IMR-90 (cell line): ENCODE data around the gene FAM219A. TPM values are rescaled to one million over a fixed set of nuclear protein-coding genes. Genes with fewer than 3 reads are reported as not detected.

ENCODE experiments used
- ATAC-seq: fragments of 200-7000 bp; cut with Tn5 transposase; 2 replicates; pipeline ENCODE4 v1.9.1; 2020; ENCODE audit warnings: low read depth, mild to moderate bottlenecking, moderate library complexity
- BruUV-seq: library from RNA; stranded (reverse); fragments of 400-500 nt; replicated peaks from 2 replicates; lab custom pipeline; 2021; lab: Mats Ljungman, UMichigan
- CTCF ChIA-PET: fragments of 300-600 bp; formaldehyde crosslinking; extraction: SDS; loops from one replicate; lab custom pipeline; 2021; ENCODE audit warnings: antibody characterized with exemption; lab: Yijun Ruan, JAX
- POLR2A ChIA-PET: fragments of 300-600 bp; sonication (Branson Sonifier 250); formaldehyde crosslinking; loops from one replicate; lab custom pipeline; 2022; ENCODE audit warnings: antibody characterized with exemption; ENCODE audit not compliant: unreplicated experiment; lab: Charles Lee
- DNase-seq: peaks from one replicate; pipeline ENCODE4 v3.0.0; 2013
- H2AFZ ChIP-seq: replicated peaks from 2 replicates; pipeline ENCODE3; 2013; ENCODE audit warnings: low read length, mild to moderate bottlenecking; ENCODE audit not compliant: poor library complexity
- H2AK5ac ChIP-seq: 2 replicates; pipeline ENCODE4 v1.6.1; 2013; ENCODE audit warnings: low read depth, low read length, inconsistent platforms
- H2AK9ac ChIP-seq: replicated peaks from 2 replicates; pipeline ENCODE3; 2013; ENCODE audit warnings: mild to moderate bottlenecking, low read depth, low read length, moderate library complexity; ENCODE audit not compliant: poor library complexity
- H2BK120ac ChIP-seq: 2 replicates; pipeline ENCODE4 v1.6.1; 2013; ENCODE audit warnings: low read depth, low read length, inconsistent platforms
- H2BK15ac ChIP-seq: 3 replicates; pipeline ENCODE4 v1.6.1; 2013; ENCODE audit warnings: low read depth, low read length, inconsistent platforms
- H2BK20ac ChIP-seq: 2 replicates; pipeline ENCODE4 v1.6.1; 2013; ENCODE audit warnings: low read depth, mild to moderate bottlenecking, inconsistent platforms, low read length, moderate library complexity
- H2BK5ac ChIP-seq: 2 replicates; pipeline ENCODE4 v1.6.1; 2013; ENCODE audit warnings: mild to moderate bottlenecking, low read depth, low read length, inconsistent platforms; ENCODE audit not compliant: poor library complexity, severe bottlenecking
- H3K14ac ChIP-seq: replicated peaks from 2 replicates; pipeline ENCODE4 v1.6.1; 2013; ENCODE audit warnings: low read depth, low read length, inconsistent platforms
- H3K18ac ChIP-seq: 2 replicates; pipeline ENCODE4 v1.6.1; 2013; ENCODE audit warnings: low read depth, low read length, control low read depth
- H3K23ac ChIP-seq: 2 replicates; pipeline ENCODE4 v1.6.1; 2013; ENCODE audit warnings: low read depth, low read length, inconsistent platforms
- H3K27ac ChIP-seq: 2 replicates; pipeline ENCODE4 v1.5.1; 2013; ENCODE audit warnings: mild to moderate bottlenecking, control low read depth, low read length; ENCODE audit not compliant: insufficient read depth
- H3K27me3 ChIP-seq: 2 replicates; pipeline ENCODE4 v1.6.1; 2013; ENCODE audit warnings: low read length; ENCODE audit not compliant: control insufficient read depth, insufficient read depth
- H3K36me3 ChIP-seq: 2 replicates; pipeline ENCODE4 v1.6.1; 2013; ENCODE audit warnings: low read length, mixed read lengths; ENCODE audit not compliant: control insufficient read depth, insufficient read depth
- H3K4ac ChIP-seq: 2 replicates; pipeline ENCODE4 v1.6.1; 2013; ENCODE audit warnings: low read depth, low read length, inconsistent platforms
- H3K4me1 ChIP-seq: 2 replicates; pipeline ENCODE4 v1.6.1; 2013; ENCODE audit warnings: low read length, mixed read lengths; ENCODE audit not compliant: control insufficient read depth, insufficient read depth
- H3K4me2 ChIP-seq: 2 replicates; pipeline ENCODE4 v1.6.1; 2013; ENCODE audit warnings: low read depth, mild to moderate bottlenecking, control low read depth, low read length, moderate library complexity
- H3K4me3 ChIP-seq: 2 replicates; pipeline ENCODE4 v1.5.1; 2013; ENCODE audit warnings: low read depth, mild to moderate bottlenecking, control low read depth, low read length, moderate library complexity; ENCODE audit not compliant: insufficient read depth
- H3K56ac ChIP-seq: 2 replicates; pipeline ENCODE4 v1.6.1; 2013; ENCODE audit warnings: low read length, inconsistent platforms; ENCODE audit not compliant: insufficient read depth; ENCODE audit errors: extremely low read depth
- H3K79me1 ChIP-seq, 2 experiments: 2 replicates each; pipeline ENCODE4 v1.6.1; 2013; ENCODE audit warnings: low read length in 2 of 2, inconsistent platforms in 1 of 2, low read depth in 1 of 2
- H3K9ac ChIP-seq: 2 replicates; pipeline ENCODE4 v1.6.1; 2013; ENCODE audit warnings: low read depth, low read length, control low read depth
- H3K9me1 ChIP-seq: 2 replicates; pipeline ENCODE4 v1.6.1; 2013; ENCODE audit warnings: low read length, inconsistent platforms; ENCODE audit not compliant: insufficient read depth
- H3K9me3 ChIP-seq: 2 replicates; pipeline ENCODE4 v1.6.1; 2013; ENCODE audit warnings: low read length; ENCODE audit not compliant: control insufficient read depth, insufficient read depth
- H4K20me1 ChIP-seq: 2 replicates; pipeline ENCODE4 v1.6.1; 2013; ENCODE audit warnings: low read length, inconsistent platforms; ENCODE audit not compliant: insufficient read depth
- H4K5ac ChIP-seq: 2 replicates; pipeline ENCODE4 v1.6.1; 2013; ENCODE audit warnings: mild to moderate bottlenecking, low read depth, low read length, control low read depth
- H4K8ac ChIP-seq, 2 experiments: 2 replicates each; pipeline ENCODE4 v1.6.1; 2013; ENCODE audit warnings: low read depth in 2 of 2, low read length in 2 of 2, control low read depth in 1 of 2, inconsistent platforms in 1 of 2
- H4K91ac ChIP-seq: 2 replicates; pipeline ENCODE4 v1.6.1; 2013; ENCODE audit warnings: low read depth, low read length, inconsistent platforms; ENCODE audit not compliant: insufficient read depth
- BHLHE40 ChIP-seq: fragments of 150-350 bp; IDR thresholded peaks from 2 replicates; pipeline ENCODE4 v1.6.1; 2016; ENCODE audit warnings: mild to moderate bottlenecking, low read depth, low read length
- CEBPB ChIP-seq: IDR thresholded peaks from 2 replicates; pipeline ENCODE4 v1.6.1; 2012; ENCODE audit warnings: low read depth, low read length, improper control_type of control experiment
- CHD1 ChIP-seq: IDR thresholded peaks from 2 replicates; pipeline ENCODE4 v1.6.1; 2012; ENCODE audit warnings: low read depth, low read length, improper control_type of control experiment
- MAFK ChIP-seq: IDR thresholded peaks from 2 replicates; pipeline ENCODE4 v1.6.1; 2012; ENCODE audit warnings: low read depth, low read length, improper control_type of control experiment
- MXI1 ChIP-seq: IDR thresholded peaks from 2 replicates; pipeline ENCODE4 v1.6.1; 2012; ENCODE audit warnings: low read depth, mild to moderate bottlenecking, low read length, moderate library complexity, borderline replicate concordance
- RAD21 ChIP-seq: IDR thresholded peaks from 2 replicates; pipeline ENCODE4 v1.6.1; 2012; ENCODE audit warnings: low read length, improper control_type of control experiment
- RCOR1 ChIP-seq: IDR thresholded peaks from 2 replicates; pipeline ENCODE4 v1.6.1; 2012; ENCODE audit warnings: mild to moderate bottlenecking, low read length, improper control_type of control experiment; ENCODE audit not compliant: insufficient replicate concordance
- RFX5 ChIP-seq: IDR thresholded peaks from 2 replicates; pipeline ENCODE4 v1.8.0; 2012; ENCODE audit warnings: low read depth, mild to moderate bottlenecking, low read length, moderate library complexity
- SMC3 ChIP-seq: fragments of 150-350 bp; IDR thresholded peaks from 2 replicates; pipeline ENCODE4 v1.6.1; 2016; ENCODE audit warnings: low read depth, mild to moderate bottlenecking, antibody characterized with exemption, low read length, moderate library complexity
- WGBS, 2 experiments: methylation state at CpG; one replicate each; pipeline versions ENCODE4 v1.1.5 to v1.1.7; 2013; ENCODE audit warnings: missing lambda C conversion rate in 2 of 2; ENCODE audit not compliant: insufficient read length in 1 of 2; ENCODE audit errors: extremely low coverage in 2 of 2; 5-methylcytosine and 5-hydroxymethylcytosine counted together
- dilution Hi-C: fragments of 300-500 bp; cut with HindIII; formaldehyde crosslinking; loops from one replicate; pipeline ENCODE4 v1.14.3; 2018; ENCODE audit warnings: low sequenced_read_pairs; ENCODE audit not compliant: unreplicated experiment
- in situ Hi-C: fragments of 300-500 bp; cut with MboI; formaldehyde crosslinking; loops from 3 replicates; pipeline ENCODE4 v1.14.3; 2019; ENCODE audit warnings: low sequenced_read_pairs, inconsistent platforms, mixed read lengths
- intact Hi-C: fragments of 100-400 bp; cut with micrococcal nuclease; formaldehyde crosslinking; loops from 2 replicates; pipeline ENCODE4 v1.10.0; 2022
- polyA plus RNA-seq, 3 experiments: library from polyadenylated mRNA; depleted of rRNA; stranded (reverse); fragments of >200 nt; gene quantifications; 2 replicates each; pipeline ENCODE4 v1.2.3, GENCODE V29; 2012; ENCODE audit warnings: low replicate concordance in 1 of 3
- total RNA-seq: library from RNA; depleted of rRNA; stranded (reverse); fragments of >200 nt; gene quantifications from 2 replicates; pipeline ENCODE4 v1.2.3, GENCODE V29; 2012
- TF ChIP-seq, protein P1 (sequence below): conservative IDR thresholded peaks from 2 replicates; pipeline ENCODE4 v1.5.1; 2012; ENCODE audit warnings: mild to moderate bottlenecking, low read depth, low read length, improper control_type of control experiment
- TF ChIP-seq, protein P2 (sequence below): fragments of 150-350 bp; IDR thresholded peaks from 2 replicates; pipeline ENCODE4 v1.6.1; 2017; ENCODE audit warnings: mild to moderate bottlenecking, antibody characterized with exemption, low read length, low read depth

The FAM219A gene
- total and polyA plus RNA-seq, 2 of the 4 experiments (the other 2 are of a cell fraction): 4.8 to 20.8 TPM

DNA sequence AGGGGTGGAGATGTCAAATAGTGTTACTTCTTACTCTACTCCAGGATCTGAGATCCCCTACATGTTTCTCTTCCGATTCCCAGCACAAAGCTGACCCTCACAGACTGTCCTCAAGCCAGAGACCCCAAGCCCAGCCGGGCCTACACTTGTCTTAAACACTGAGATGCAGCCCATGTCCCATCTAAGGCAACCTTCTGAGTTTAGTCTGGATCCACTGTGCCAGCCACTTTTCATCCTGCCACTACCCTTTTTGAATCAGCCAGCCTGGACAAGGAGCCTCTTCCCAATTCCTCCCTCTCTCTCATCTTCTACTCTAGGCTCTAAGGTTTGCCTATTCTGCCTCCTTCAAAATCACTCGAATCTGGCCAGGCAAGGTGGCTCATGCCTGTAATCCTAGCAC is 75.5 kb downstream of the FAM219A start:
- ATAC-seq (no peak), DNase-seq (no peak)
- no peak overlapping the region for H4K5ac ChIP-seq
- no peaks in the 10 kb centered on the region for H3K36me3 ChIP-seq
- H3K4ac ChIP-seq: no peak overlapping the region
- H3K23ac ChIP-seq: no peak overlapping the region
- ChIA-PET CTCF (no interaction called here), POLR2A (no interaction called here)
- no peak overlapping the region for H4K91ac ChIP-seq
- no peak overlapping the region for H3K9ac ChIP-seq
- in situ Hi-C loops (no loop called here), dilution Hi-C loops (no loop called here), intact Hi-C loops (no loop called here)
- peaks cover 6% of the 10 kb centered on the region for H3K4me1 ChIP-seq
- H4K8ac ChIP-seq: no peak overlapping the region
- no peak overlapping the region for H3K18ac ChIP-seq
- BruUV-seq: no TSS peak
- H3K9me1 ChIP-seq: no peaks in the 10 kb centered on the region
- H3K9me3 ChIP-seq: no peaks in the 10 kb centered on the region
- TF ChIP-seq, protein P1, sequence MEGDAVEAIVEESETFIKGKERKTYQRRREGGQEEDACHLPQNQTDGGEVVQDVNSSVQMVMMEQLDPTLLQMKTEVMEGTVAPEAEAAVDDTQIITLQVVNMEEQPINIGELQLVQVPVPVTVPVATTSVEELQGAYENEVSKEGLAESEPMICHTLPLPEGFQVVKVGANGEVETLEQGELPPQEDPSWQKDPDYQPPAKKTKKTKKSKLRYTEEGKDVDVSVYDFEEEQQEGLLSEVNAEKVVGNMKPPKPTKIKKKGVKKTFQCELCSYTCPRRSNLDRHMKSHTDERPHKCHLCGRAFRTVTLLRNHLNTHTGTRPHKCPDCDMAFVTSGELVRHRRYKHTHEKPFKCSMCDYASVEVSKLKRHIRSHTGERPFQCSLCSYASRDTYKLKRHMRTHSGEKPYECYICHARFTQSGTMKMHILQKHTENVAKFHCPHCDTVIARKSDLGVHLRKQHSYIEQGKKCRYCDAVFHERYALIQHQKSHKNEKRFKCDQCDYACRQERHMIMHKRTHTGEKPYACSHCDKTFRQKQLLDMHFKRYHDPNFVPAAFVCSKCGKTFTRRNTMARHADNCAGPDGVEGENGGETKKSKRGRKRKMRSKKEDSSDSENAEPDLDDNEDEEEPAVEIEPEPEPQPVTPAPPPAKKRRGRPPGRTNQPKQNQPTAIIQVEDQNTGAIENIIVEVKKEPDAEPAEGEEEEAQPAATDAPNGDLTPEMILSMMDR: no peak
- no peak for TF ChIP-seq RFX5
- TF ChIP-seq SMC3: no peak
- TF ChIP-seq BHLHE40: no peak
- no peak for TF ChIP-seq RAD21
- TF ChIP-seq CHD1: no peak
- TF ChIP-seq MAFK: no peak
- no peak for TF ChIP-seq RCOR1
- no peak for TF ChIP-seq MXI1
- TF ChIP-seq, protein P2, sequence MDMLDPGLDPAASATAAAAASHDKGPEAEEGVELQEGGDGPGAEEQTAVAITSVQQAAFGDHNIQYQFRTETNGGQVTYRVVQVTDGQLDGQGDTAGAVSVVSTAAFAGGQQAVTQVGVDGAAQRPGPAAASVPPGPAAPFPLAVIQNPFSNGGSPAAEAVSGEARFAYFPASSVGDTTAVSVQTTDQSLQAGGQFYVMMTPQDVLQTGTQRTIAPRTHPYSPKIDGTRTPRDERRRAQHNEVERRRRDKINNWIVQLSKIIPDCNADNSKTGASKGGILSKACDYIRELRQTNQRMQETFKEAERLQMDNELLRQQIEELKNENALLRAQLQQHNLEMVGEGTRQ: no peak
- TF ChIP-seq CEBPB: no peak
- peaks cover 1% of the 10 kb centered on the region; the same call in 1 of the 2 replicates for H3K27me3 ChIP-seq
- H3K14ac ChIP-seq: no peak overlapping the region
- no peaks in the 10 kb centered on the region for H4K20me1 ChIP-seq
- H2AK9ac ChIP-seq: no peak overlapping the region
- no peak overlapping the region for H3K56ac ChIP-seq
- H2AFZ ChIP-seq: no peak overlapping the region
- H3K27ac ChIP-seq: no peak overlapping the region
- no peak overlapping the region for H2BK5ac ChIP-seq
- H3K4me3 ChIP-seq: no peak overlapping the region
- H3K79me1 ChIP-seq: no peaks in the 10 kb centered on the region
- no peak overlapping the region for H2BK15ac ChIP-seq
- 60% methylated on average over 1 of the region's 3 CpGs; no CpG with 5 or more reads in 1 of the 2 experiments for WGBS, 2 experiments
- no peak overlapping the region for H2AK5ac ChIP-seq
- no peak overlapping the region for H2BK120ac ChIP-seq
- H2BK20ac ChIP-seq: no peak overlapping the region
- no peak overlapping the region for H3K4me2 ChIP-seq
